Activated CD8-positive, alpha-beta memory T cell treated with anti-CD3 and anti-CD28 coated beads, Interleukin-2, amount 50 U/mL, for 24 hours (primary cell): ENCODE data around the gene LGI2.
"Not testable (repeated sequence)": the region's sequence is repeated elsewhere in the genome, so short reads cannot be mapped to it uniquely, and the experiment has no call there.

Source experiments
- DNase-seq: peaks from one replicate; pipeline ENCODE4 v3.0.0-alpha.2; 2020; ENCODE audit errors: extremely low read depth

LGI2 gene

GRCh38 chr4:25050370-25051078 is 19.8 kb upstream of the LGI2 start:
- no peak for DNase-seq

GRCh38 chr4:25043548-25043947 is 12.8 kb upstream of the LGI2 start:
- no peak for DNase-seq

GRCh38 chr4:25033526-25033925 is 2.8 kb upstream of the LGI2 start:
- DNase-seq: no peak

DNA sequence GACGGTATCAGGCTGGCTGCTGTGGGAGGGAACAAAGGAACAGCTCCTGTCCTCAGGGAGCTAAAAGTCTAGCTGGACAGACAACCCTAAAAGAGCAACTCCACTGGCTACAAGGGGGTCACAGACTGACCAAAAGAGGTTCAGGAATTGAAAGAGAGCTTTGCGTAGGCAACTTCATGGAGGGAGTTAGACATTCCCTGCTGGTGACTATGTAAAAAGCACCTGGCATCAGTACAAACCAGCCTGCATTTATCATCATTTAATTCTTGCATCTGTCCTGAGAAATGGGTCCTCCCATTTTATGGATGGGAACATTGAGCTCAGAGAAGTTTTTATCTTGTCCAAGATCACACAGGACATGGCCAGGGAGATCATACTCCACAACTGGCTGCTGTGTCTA is 1.4 kb upstream of the LGI2 start:
- DNase-seq: no peak

DNA sequence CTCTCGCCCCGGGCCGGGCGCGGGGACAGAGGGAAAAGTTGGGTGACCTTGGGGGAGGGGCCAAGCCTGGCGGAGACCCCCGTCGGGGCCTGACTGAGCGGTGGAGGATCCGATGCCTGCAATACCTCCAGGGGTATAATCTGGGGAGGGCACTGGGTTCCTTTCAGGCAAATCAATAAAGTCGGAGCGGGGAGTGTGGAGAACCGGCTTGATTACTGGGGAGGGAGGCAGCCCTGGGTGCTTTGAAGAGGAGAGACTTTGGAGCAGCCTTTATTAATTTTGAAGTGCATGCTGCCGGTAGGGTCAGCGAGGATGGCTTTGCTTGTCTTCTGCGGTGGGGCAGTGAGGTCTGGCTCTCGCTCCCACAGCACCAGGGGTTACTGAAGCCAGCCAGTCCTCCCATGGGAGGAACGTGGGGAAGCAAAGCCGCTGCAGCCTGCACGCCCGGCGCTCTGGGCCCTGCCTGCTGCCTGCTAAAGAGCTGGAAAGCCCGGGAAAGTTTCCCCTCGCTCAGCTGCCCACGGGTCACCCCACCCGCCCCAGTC is 403 bp upstream of the LGI2 start:
- no peak for DNase-seq

DNA sequence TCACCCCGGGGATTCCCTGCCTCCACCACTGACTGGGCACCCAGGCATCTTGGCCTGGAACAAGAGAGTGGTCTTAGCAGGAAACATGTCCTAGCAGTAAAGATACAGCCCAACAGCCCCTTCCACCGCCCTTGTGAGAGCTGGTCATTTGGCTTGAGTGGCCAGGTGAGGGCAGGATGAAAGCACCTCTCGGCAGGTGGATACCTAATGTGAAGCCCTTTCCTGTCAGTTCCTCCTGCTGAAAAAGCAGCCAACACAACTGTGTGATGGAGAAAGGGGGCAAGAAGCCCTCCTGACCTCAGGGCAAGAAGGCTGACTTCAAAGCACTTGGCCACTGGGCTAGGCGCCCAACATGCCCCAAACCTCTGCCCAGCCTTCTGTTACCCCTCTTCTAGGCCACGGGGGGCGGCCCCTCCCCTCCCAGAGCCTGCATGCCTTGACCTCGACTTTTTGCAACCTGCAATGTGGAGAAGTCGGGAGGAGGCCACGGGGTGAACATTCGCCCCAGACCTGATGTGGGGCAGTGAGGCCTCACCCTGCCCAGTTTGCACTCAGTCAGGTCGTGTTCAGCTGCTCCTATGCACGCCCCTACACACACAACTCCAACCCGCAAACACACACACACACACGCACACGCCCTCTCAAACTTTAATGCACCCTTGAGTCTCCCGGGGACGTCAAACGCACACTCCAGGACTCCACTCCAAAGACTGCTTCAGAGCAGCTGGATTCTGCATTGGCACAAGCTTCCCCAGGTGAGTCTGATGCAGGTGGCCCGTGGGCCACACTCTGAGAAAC is 1.1 kb downstream of the LGI2 start:
- no peak for DNase-seq

DNA sequence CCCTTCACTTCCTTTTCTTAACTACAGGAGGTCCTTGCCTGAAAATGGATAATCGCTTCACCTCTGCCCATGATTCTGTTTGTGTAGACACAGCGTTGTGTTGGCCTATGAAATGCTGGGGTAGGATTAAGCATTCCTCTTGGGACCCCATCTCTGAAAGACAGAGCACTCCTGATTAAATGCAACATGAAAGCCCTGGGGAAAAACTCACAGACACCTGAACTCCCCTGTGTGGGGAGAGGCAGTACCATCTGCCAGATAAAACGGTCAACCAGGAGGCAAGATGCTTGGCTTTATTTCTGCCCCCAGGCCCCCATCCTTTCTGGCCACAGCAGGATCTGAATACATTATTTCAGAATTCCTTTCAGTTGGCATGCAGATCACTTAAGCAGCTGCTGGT is 1.9 kb downstream of the LGI2 start:
- DNase-seq: no peak

DNA sequence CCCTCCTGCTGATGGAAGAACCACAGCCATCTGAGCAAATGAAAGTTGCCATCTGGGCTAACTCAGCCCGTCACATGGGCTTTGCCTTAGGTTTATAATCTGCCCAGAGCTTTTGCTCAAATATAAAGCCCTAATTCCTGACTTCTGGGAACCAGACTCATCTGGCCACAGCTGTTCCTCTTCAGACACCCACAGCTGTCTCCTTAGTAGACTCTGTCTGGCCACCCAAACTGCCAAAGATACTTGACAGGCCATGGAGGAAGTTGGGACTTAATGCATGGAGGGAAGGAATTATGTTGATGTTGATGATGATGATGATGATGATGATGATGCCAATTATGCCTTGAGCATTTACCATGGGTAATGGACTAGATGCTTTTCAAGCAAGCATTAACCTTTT is 8.0 kb downstream of the LGI2 start:
- DNase-seq: no peak

- DNase-seq: no peak
These were observed 9.5 kb downstream of the LGI2 start for GRCh38 chr4:25021216-25021615.

- DNase-seq: no peak
These were observed 10.5 kb downstream of the LGI2 start for GRCh38 chr4:25020236-25020635.

GRCh38 chr4:25019501-25019900 is 11.2 kb downstream of the LGI2 start:
- no peak for DNase-seq

DNA sequence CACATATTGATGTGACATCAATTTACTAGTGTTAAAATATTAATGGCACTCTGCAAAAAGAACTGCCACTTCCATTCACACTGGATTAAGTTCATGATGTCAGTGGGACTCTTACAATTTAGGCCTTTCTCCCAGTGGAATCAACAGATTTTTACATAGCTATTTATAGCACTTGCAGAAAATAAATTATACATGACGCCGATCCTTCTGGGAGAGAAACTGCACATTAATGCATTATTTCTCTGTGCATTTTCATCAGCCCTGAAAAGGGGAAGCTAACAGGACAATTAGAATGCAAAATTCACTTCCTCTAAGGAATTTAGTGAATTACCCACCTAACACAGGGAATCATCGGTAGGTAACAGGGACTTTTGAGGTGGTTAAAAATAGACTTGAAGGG is 15.7 kb downstream of the LGI2 start:
- DNase-seq: no peak

DNA sequence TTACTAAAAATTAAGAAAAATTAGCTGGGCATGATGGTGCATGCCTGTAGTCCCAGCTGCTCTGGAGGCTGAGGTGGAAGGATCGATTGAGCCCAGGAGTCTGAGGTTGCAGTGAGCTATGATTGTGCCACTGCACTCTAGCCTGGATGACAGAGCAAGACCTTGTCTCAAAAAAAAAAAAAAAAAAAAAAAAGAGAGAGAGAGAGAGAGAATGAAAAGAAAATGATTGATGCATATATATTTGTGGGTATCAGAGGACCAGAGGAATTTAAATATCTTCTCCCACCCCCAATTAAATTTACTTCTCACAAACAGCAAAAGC is 16.1 kb downstream of the LGI2 start:
- not testable (repeated sequence) for DNase-seq

GRCh38 chr4:25013756-25014661 is 16.7 kb downstream of the LGI2 start:
- no peak for DNase-seq

GRCh38 chr4:25012655-25013054 is 18.1 kb downstream of the LGI2 start:
- DNase-seq: no peak

DNA sequence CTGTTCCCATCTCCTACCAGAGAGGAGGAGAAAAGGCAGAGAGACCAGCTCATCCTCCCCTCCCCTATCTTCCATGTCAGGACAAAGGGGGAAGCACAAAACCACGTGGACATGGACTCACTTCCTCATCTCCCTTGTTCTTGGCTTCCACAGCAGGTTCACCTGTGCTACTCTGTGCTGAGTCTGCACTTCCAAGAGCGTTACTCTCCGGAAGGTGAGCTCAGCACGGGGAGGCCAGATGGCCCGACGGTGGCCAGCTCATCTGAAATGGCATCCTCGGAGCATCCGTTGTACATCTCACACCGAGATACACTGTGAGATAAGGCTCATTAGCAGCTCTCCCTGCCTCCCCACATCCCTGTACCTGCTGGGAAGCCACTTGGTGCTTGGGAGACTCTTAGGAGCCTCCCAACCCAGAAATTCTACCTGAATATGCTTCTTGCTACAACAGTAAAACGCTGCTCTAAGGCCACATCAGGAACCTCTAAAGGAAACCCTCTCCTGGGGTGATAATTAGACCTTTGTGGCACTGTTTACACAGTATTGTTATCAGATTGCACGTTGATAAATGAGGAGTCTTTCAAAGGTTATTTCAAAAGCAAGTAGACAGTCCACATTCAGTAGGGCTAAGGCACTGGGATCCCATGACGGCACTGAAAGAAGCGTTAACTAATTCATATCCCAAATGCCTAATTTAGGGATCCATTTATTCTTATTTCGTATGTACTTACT is 19.4 kb downstream of the LGI2 start:
- DNase-seq: no peak

DNA sequence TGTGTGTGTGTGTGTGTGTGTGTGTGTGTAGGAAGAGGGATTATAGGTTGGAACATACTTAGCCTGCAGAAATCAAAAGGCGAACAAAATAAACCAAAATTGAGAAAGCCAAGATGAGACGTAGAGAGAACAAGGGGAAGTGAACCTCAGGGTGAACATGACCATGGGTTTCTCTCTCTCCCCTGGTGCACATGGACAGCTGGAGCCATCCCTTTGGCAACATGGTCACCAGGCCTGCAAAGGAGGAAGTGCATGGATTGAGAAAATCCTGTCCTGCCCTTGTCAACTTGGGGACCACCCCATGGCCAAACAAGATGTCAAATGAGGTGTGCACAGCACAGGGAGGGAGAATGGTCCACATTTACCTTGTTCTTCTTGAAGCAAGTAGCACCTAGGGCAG is 23.1 kb downstream of the LGI2 start:
- DNase-seq: no peak

DNA sequence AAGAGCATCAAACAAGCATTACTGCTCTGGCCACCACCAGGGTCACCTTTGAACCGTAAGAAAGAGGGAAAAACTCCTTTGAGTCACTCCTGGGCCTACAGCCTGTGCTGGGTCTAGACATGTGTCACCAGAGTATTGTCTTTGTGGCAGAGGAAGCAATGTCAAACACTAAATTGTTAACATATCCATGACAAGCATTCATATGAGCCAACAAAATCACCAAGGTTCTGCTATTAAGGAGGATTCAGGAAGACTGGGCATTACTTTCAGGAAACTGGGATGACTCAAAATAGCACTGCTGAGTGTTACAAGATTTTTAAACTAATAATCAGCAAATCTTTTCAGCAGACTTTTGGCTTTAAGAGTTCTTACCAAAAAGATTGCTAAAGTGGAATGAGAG is 28.1 kb downstream of the LGI2 start:
- DNase-seq: no peak

GRCh38 chr4:25001509-25001908 is 29.2 kb downstream of the LGI2 start:
- DNase-seq: no peak

DNA sequence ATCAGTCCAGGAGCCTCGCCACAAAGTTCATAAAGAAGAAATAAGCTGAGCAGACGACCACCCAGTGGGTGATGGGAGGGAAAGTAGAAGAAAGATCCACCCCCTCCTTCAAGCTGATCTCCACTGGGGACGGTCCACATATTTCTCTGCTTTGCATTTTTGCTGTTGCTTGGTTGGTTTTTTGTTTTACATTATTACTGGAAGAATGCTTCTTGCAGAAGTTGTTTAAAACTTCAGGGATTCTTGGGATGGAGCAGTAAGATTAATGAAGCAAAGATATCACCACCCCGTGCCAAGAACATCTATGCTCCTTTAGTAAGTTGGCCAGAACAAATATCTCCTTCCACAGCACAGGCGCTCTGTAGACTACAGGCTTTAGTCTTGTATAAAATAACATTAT is 30.1 kb downstream of the LGI2 start:
- DNase-seq: no peak

DNA sequence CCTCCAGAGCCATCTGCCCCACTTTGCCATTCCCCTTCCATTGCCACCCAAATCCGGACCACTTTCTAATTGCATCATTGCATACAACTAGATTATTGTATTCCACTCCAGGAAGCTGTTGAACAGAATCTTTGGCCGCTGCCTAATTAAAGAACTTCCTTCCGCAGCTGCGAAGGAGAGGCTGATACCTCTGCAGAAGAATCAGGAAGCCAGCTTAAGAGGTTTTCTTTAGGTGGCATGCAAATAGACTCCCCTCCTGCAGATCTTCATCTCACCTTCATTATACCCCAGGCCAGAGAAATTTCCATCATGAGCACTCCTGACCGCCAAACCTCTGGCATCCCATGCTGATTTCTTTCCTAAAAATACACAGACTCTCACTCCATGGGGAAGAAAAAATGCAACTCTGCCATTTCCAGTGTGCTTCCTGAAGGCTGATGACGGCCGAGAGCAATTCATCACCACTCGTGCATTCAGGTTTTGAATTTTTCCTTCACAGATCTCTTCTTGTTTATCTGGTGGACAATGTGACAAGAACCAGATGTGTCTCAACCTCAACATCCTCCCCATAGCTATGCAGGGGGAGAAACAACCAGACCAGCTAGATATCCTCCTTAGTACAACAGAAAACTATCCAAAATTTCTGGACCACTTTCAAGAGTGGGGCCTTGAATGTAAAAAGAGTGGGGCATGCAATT is 31.2 kb downstream of the LGI2 start:
- no peak for DNase-seq
